ENCODE data around the gene HECW1.
A peak's percentile ranks its signal among the peaks of the same experiment; 100 is the strongest.
"Not testable (repeated sequence)": the region's sequence is repeated elsewhere in the genome, so short reads cannot be mapped to it uniquely, and the experiment has no call there.

The HECW1 gene

GRCh38 chr7:43582503-43583423 lies 470.3 kb downstream of the HECW1 start, which contains the start of gene STK17A:
Gene STK17A, plus strand, starts transcription at chr7:43583108. Its CDS starts 136 bp downstream, at chr7:43583244.
- peak within 1 kb of the TSS; percentile 55 for H2AFZ ChIP-seq (ENCODE audit: low read length)
- peaks cover 7% of the 10 kb centered on the region for H3F3A ChIP-seq (ENCODE audit: low read depth)
- peak within 1 kb of the TSS; percentile 90 for H3K9ac ChIP-seq (ENCODE audit: low read depth, low read length, poor library complexity, severe bottlenecking)
- H3K36me3 ChIP-seq (ENCODE audit: insufficient read depth, low read length): no peaks in the 10 kb centered on the region
- H3K9me2 ChIP-seq (replicated peaks; ENCODE audit: low read depth, low read length): no peaks in the 10 kb centered on the region
- H3K9me3 ChIP-seq (ENCODE audit: insufficient read depth, low read depth, low read length): no peaks in the 10 kb centered on the region
- H3K79me2 ChIP-seq (ENCODE audit: insufficient read depth, low read length): peaks cover 43% of the 10 kb centered on the region
- no peak for TF ChIP-seq EZH2phosphoT487 (IDR thresholded peaks at IDR 0.05; ENCODE audit: borderline replicate concordance)
- peak; percentile 98 for TF ChIP-seq CTCF (conservative IDR thresholded peaks at IDR 0.05; ENCODE audit: low read length)
- H3K4me1 ChIP-seq (ENCODE audit: insufficient read depth, low read length, poor library complexity, severe bottlenecking): peaks cover 42% of the 10 kb centered on the region
- H4K20me1 ChIP-seq (ENCODE audit: insufficient read depth, low read length, poor library complexity, severe bottlenecking): peaks cover 39% of the 10 kb centered on the region
- no peaks in the 10 kb centered on the region for H3K27me3 ChIP-seq (ENCODE audit: insufficient read depth, low read length, poor library complexity, severe bottlenecking)
- H3K4me2 ChIP-seq (ENCODE audit: low read depth, low read length, poor library complexity, severe bottlenecking): peak within 1 kb of the TSS; percentile 91
- peak within 1 kb of the TSS; percentile 88 for H3K4me3 ChIP-seq (ENCODE audit: low read length, poor library complexity, severe bottlenecking)

- Histone ChIP-seq H3K9ac (ENCODE audit: low read depth, low read length, poor library complexity, severe bottlenecking) (peak overlapping the region; percentile 90), H3K4me2 (ENCODE audit: low read depth, low read length, poor library complexity, severe bottlenecking) (peak overlapping the region; percentile 91), H3K79me2 (ENCODE audit: insufficient read depth, low read length) (peaks cover 51% of the 10 kb centered on the region), H3K36me3 (ENCODE audit: insufficient read depth, low read length) (no peaks in the 10 kb centered on the region), H3K4me1 (ENCODE audit: insufficient read depth, low read length, poor library complexity, severe bottlenecking) (peaks cover 44% of the 10 kb centered on the region), H3K9me2 (replicated peaks; ENCODE audit: low read depth, low read length) (no peaks in the 10 kb centered on the region), H2AFZ (ENCODE audit: low read length) (peak overlapping the region; percentile 39; the same call in 1 of the 2 replicates), H4K20me1 (ENCODE audit: insufficient read depth, low read length, poor library complexity, severe bottlenecking) (peaks cover 47% of the 10 kb centered on the region), H3K4me3 (ENCODE audit: low read length, poor library complexity, severe bottlenecking) (peak overlapping the region; percentile 88), H3F3A (ENCODE audit: low read depth) (peaks cover 7% of the 10 kb centered on the region), H3K9me3 (ENCODE audit: insufficient read depth, low read depth, low read length) (no peaks in the 10 kb centered on the region), H3K27me3 (ENCODE audit: insufficient read depth, low read length, poor library complexity, severe bottlenecking) (no peaks in the 10 kb centered on the region)
- peak; percentile 22; the same call in 1 of the 2 replicates for TF ChIP-seq CTCF (conservative IDR thresholded peaks at IDR 0.05; ENCODE audit: low read length)
- TF ChIP-seq EZH2phosphoT487 (IDR thresholded peaks at IDR 0.05; ENCODE audit: borderline replicate concordance): no peak
These were observed 471.2 kb downstream of the HECW1 start for GRCh38 chr7:43583424-43584194.

- Histone ChIP-seq H3K9ac (ENCODE audit: low read depth, low read length, poor library complexity, severe bottlenecking) (peak overlapping the region; percentile 90), H3K36me3 (ENCODE audit: insufficient read depth, low read length) (no peaks in the 10 kb centered on the region), H3K79me2 (ENCODE audit: insufficient read depth, low read length) (peaks cover 57% of the 10 kb centered on the region), H3K27me3 (ENCODE audit: insufficient read depth, low read length, poor library complexity, severe bottlenecking) (no peaks in the 10 kb centered on the region), H3K4me2 (ENCODE audit: low read depth, low read length, poor library complexity, severe bottlenecking) (peak overlapping the region; percentile 91), H4K20me1 (ENCODE audit: insufficient read depth, low read length, poor library complexity, severe bottlenecking) (peaks cover 53% of the 10 kb centered on the region), H2AFZ (ENCODE audit: low read length) (peak overlapping the region; percentile 39; the same call in 1 of the 2 replicates), H3K9me3 (ENCODE audit: insufficient read depth, low read depth, low read length) (no peaks in the 10 kb centered on the region), H3K9me2 (replicated peaks; ENCODE audit: low read depth, low read length) (no peaks in the 10 kb centered on the region), H3K4me3 (ENCODE audit: low read length, poor library complexity, severe bottlenecking) (peak overlapping the region; percentile 88), H3F3A (ENCODE audit: low read depth) (peaks cover 7% of the 10 kb centered on the region), H3K4me1 (ENCODE audit: insufficient read depth, low read length, poor library complexity, severe bottlenecking) (peaks cover 48% of the 10 kb centered on the region)
- TF ChIP-seq CTCF (conservative IDR thresholded peaks at IDR 0.05; ENCODE audit: low read length): no peak
- TF ChIP-seq EZH2phosphoT487 (IDR thresholded peaks at IDR 0.05; ENCODE audit: borderline replicate concordance): no peak
These were observed 471.7 kb downstream of the HECW1 start for GRCh38 chr7:43584195-43584586.

GRCh38 chr7:43584733-43585132 lies 472.3 kb downstream of the HECW1 start:
- Histone ChIP-seq H3K4me1 (ENCODE audit: insufficient read depth, low read length, poor library complexity, severe bottlenecking) (peaks cover 53% of the 10 kb centered on the region), H4K20me1 (ENCODE audit: insufficient read depth, low read length, poor library complexity, severe bottlenecking) (peaks cover 58% of the 10 kb centered on the region)
- H3F3A ChIP-seq (ENCODE audit: low read depth): not testable (repeated sequence)

More at GRCh38 chr7:43584733-43585132, 472.3 kb downstream of the HECW1 start:
- H3K27me3 ChIP-seq (ENCODE audit: insufficient read depth, low read length, poor library complexity, severe bottlenecking); H2AFZ ChIP-seq (ENCODE audit: low read length); H3K9me3 ChIP-seq (ENCODE audit: insufficient read depth, low read depth, low read length); H3K9me2 ChIP-seq (replicated peaks; ENCODE audit: low read depth, low read length); H3K36me3 ChIP-seq (ENCODE audit: insufficient read depth, low read length): not testable (repeated sequence)
- Histone ChIP-seq H3K79me2 (ENCODE audit: insufficient read depth, low read length) (peaks cover 62% of the 10 kb centered on the region), H3K4me3 (ENCODE audit: low read length, poor library complexity, severe bottlenecking) (peak overlapping the region; percentile 88), H3K4me2 (ENCODE audit: low read depth, low read length, poor library complexity, severe bottlenecking) (peak overlapping the region; percentile 91), H3K9ac (ENCODE audit: low read depth, low read length, poor library complexity, severe bottlenecking) (peak overlapping the region; percentile 90)
